SK-N-SH (cell line): ENCODE measurements around the gene KRTAP19-6. TPM values are rescaled to one million over a fixed set of nuclear protein-coding genes. Genes with fewer than 3 reads are reported as not detected.

Experiments
- CTCF ChIA-PET: fragments of 300-600, 350-600 bp; formaldehyde crosslinking; extraction: SDS; loops from one replicate; lab custom pipeline; 2021; lab: Yijun Ruan, JAX
- POLR2A ChIA-PET: fragments of 350-600 bp; sonication (Branson Sonifier 250); formaldehyde crosslinking; extraction: SDS; loops from one replicate; lab custom pipeline; 2020; ENCODE audit warnings: antibody characterized with exemption, inconsistent platforms; lab: Yijun Ruan, JAX
- DNase-seq: peaks from one replicate; pipeline ENCODE4 v3.0.0; 2012
- H2AFZ ChIP-seq: fragments of 200-600 bp; sonication (generic); 2 replicates; pipeline ENCODE4 v1.8.1; 2016; ENCODE audit warnings: antibody characterized with exemption, mild to moderate bottlenecking, low read depth
- H3F3A ChIP-seq: fragments of 200-600 bp; sonication (generic); replicated peaks from 2 replicates; pipeline ENCODE3; 2016; ENCODE audit warnings: antibody characterized with exemption, mild to moderate bottlenecking; ENCODE audit not compliant: insufficient read depth
- H3K27ac ChIP-seq, 2 experiments: fragments of 200-500 bp in 1 of 2; fragments of 200-600 bp in 1 of 2; sonication (Bioruptor generic) in 1 of 2; sonication (generic), shearing (Covaris generic) in 1 of 2; 2 replicates each; pipeline versions ENCODE4 v1.5.1 to v1.6.1; 2014 to 2016; ENCODE audit warnings: low read depth in 2 of 2, inconsistent platforms in 1 of 2, low read length in 1 of 2, mild to moderate bottlenecking in 1 of 2, mixed read lengths in 1 of 2
- H3K27me3 ChIP-seq: fragments of 200-600 bp; sonication (generic), shearing (Covaris generic); 2 replicates; pipeline ENCODE4 v1.6.1; 2016; ENCODE audit warnings: mixed run types; ENCODE audit not compliant: insufficient read depth
- H3K36me3 ChIP-seq, 2 experiments: fragments of 200-500 bp in 1 of 2; fragments of 200-600 bp in 1 of 2; sonication (Bioruptor generic) in 1 of 2; sonication (generic) in 1 of 2; replicated peaks in 1 of 2; 2 replicates each; pipeline versions ENCODE3 to v1.5.1; 2014 to 2016; ENCODE audit warnings: low read length in 1 of 2, mild to moderate bottlenecking in 1 of 2; ENCODE audit not compliant: insufficient read depth in 2 of 2, control insufficient read depth in 1 of 2
- H3K4me1 ChIP-seq, 2 experiments: fragments of 200-500 bp in 1 of 2; fragments of 200-600 bp in 1 of 2; sonication (Bioruptor generic) in 1 of 2; sonication (generic), shearing (Covaris generic) in 1 of 2; 2 replicates each; pipeline versions ENCODE4 v1.5.1 to v1.6.1; 2014 to 2016; ENCODE audit warnings: low read depth in 1 of 2, low read length in 1 of 2, mixed run types in 1 of 2; ENCODE audit not compliant: insufficient read depth in 2 of 2, control insufficient read depth in 1 of 2
- H3K4me2 ChIP-seq: fragments of 200-600 bp; sonication (generic), shearing (Covaris generic); 2 replicates; pipeline ENCODE4 v1.6.1; 2017; ENCODE audit warnings: mixed run types
- H3K4me3 ChIP-seq, 2 experiments: fragments of 200-500 bp in 1 of 2; fragments of 200-600 bp in 1 of 2; sonication (Bioruptor generic) in 1 of 2; sonication (generic), shearing (Covaris generic) in 1 of 2; 2 replicates each; pipeline versions ENCODE4 v1.5.1 to v1.8.1; 2014 to 2016; ENCODE audit warnings: low read depth in 2 of 2, inconsistent platforms in 1 of 2, low read length in 1 of 2, mild to moderate bottlenecking in 1 of 2, mixed read lengths in 1 of 2, moderate library complexity in 1 of 2
- H3K79me2 ChIP-seq: fragments of 200-600 bp; sonication (generic); 2 replicates; pipeline ENCODE4 v1.8.1; 2017; ENCODE audit warnings: mild to moderate bottlenecking; ENCODE audit not compliant: insufficient read depth
- H3K9ac ChIP-seq: fragments of 200-600 bp; sonication (generic); 2 replicates; pipeline ENCODE4 v1.6.1; 2017; ENCODE audit warnings: mixed run types
- H3K9me2 ChIP-seq: fragments of 200-600 bp; sonication (generic); 2 replicates; pipeline ENCODE4 v1.6.1; 2017; ENCODE audit warnings: mixed run types
- H3K9me3 ChIP-seq: fragments of 200-600 bp; sonication (generic); 2 replicates; pipeline ENCODE4 v1.6.1; 2017; ENCODE audit warnings: mixed run types, mild to moderate bottlenecking, moderate library complexity
- H4K20me1 ChIP-seq: fragments of 200-600 bp; sonication (generic); 2 replicates; pipeline ENCODE4 v1.6.1; 2017; ENCODE audit warnings: mild to moderate bottlenecking, mixed run types; ENCODE audit not compliant: insufficient read depth
- CHD2 ChIP-seq: fragments of 150-350 bp; IDR thresholded peaks from 2 replicates; pipeline ENCODE4 v1.6.1; 2018; ENCODE audit warnings: low read length; ENCODE audit not compliant: partially characterized antibody
- ELF1 ChIP-seq: IDR thresholded peaks from 2 replicates; pipeline ENCODE4 v1.4.0; 2012
- EP300 ChIP-seq, 2 experiments: IDR thresholded peaks; 2 replicates each; pipeline versions ENCODE4 v1.4.0 to v1.6.1; 2012; ENCODE audit warnings: borderline replicate concordance in 1 of 2, low read depth in 1 of 2, low read length in 1 of 2
- EZH2phosphoT487 ChIP-seq: fragments of 200-600 bp; sonication (generic); IDR thresholded peaks from 2 replicates; pipeline ENCODE4 v1.6.1; 2017; ENCODE audit warnings: low read depth, mixed run types, mild to moderate bottlenecking, antibody characterized with exemption, moderate library complexity, borderline replicate concordance
- FOSL2 ChIP-seq: IDR thresholded peaks from 2 replicates; pipeline ENCODE4 v1.4.0; 2012; ENCODE audit warnings: low read depth, mild to moderate bottlenecking, moderate library complexity, borderline replicate concordance
- IRF3 ChIP-seq: fragments of 150-350 bp; IDR thresholded peaks from 2 replicates; pipeline ENCODE4 v1.6.1; 2016; ENCODE audit warnings: mild to moderate bottlenecking, low read depth, low read length
- RCOR1 ChIP-seq: fragments of 150-350 bp; IDR thresholded peaks from 2 replicates; pipeline ENCODE4 v1.6.1; 2017; ENCODE audit warnings: antibody characterized with exemption, low read length
- RXRA ChIP-seq: IDR thresholded peaks from 2 replicates; pipeline ENCODE4 v1.4.0; 2012; ENCODE audit warnings: low read depth, mild to moderate bottlenecking, borderline replicate concordance
- SIN3A ChIP-seq: IDR thresholded peaks from 2 replicates; pipeline ENCODE4 v1.6.1; 2012; ENCODE audit warnings: low read depth, mild to moderate bottlenecking, low read length, moderate library complexity, borderline replicate concordance
- TAF1 ChIP-seq: IDR thresholded peaks from 2 replicates; pipeline ENCODE4 v1.6.1; 2012; ENCODE audit warnings: low read depth, mild to moderate bottlenecking, low read length, moderate library complexity, borderline replicate concordance
- TCF12 ChIP-seq: IDR thresholded peaks from 2 replicates; pipeline ENCODE4 v1.4.0; 2012
- TEAD4 ChIP-seq: IDR thresholded peaks from 2 replicates; pipeline ENCODE4 v1.4.0; 2012; ENCODE audit warnings: mild to moderate bottlenecking, borderline replicate concordance; ENCODE audit not compliant: insufficient read depth
- ZBTB33 ChIP-seq: IDR thresholded peaks from 2 replicates; pipeline ENCODE4 v1.4.0; 2012; ENCODE audit warnings: low read depth, borderline replicate concordance
- WGBS: methylation state at CpG from one replicate; pipeline ENCODE4 v1.1.6; 2017; ENCODE audit warnings: low lambda C conversion rate; 5-methylcytosine and 5-hydroxymethylcytosine counted together
- polyA plus RNA-seq, 3 experiments: library from polyadenylated mRNA; depleted of rRNA; stranded (reverse); fragments of >200 nt; gene quantifications; 2 replicates each; pipeline ENCODE4 v1.2.3, GENCODE V29; 2012
- TF ChIP-seq, protein P1 (sequence below): IDR thresholded peaks from 2 replicates; pipeline ENCODE4 v1.4.0; 2012; ENCODE audit warnings: low read depth, borderline replicate concordance

KRTAP19-6 gene
- polyA plus RNA-seq, 1 of the 3 experiments (the other 2 are of a cell fraction): not detected

DNA sequence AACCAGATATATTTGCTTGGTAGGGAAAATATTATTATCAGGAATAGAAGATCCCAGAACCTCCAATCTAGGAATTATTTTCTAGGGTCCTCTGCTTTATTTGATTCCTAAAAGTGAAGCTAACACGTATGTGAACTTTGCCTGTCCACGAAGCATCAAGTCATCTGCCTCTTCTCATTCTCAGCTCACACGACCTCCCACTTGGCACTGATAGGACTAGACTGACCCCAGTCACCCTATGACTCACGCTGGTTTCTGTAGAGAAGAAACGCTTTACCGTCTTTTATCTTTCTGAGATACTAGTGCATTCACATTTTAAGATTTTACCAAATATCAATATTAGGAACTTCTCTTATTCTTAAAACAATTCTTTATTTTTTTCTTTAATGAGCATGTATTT lies 21.4 kb upstream of the KRTAP19-6 start:
- Histone ChIP-seq H2AFZ (no peak overlapping the region), H3K79me2 (no peaks in the 10 kb centered on the region), H3K4me2 (no peak overlapping the region), H3K9me3 (no peaks in the 10 kb centered on the region), H3K9me2 (no peaks in the 10 kb centered on the region), H4K20me1 (no peaks in the 10 kb centered on the region), H3K27ac (no peak overlapping the region), H3K9ac (no peak overlapping the region), H3K27me3 (no peaks in the 10 kb centered on the region), H3K4me1 (no peaks in the 10 kb centered on the region), H3F3A (no peaks in the 10 kb centered on the region), H3K4me3 (no peak overlapping the region), H3K36me3 (no peaks in the 10 kb centered on the region)
- ChIA-PET CTCF (no interaction called here), POLR2A (no interaction called here)
- WGBS: 7% methylated on average over 6 of the region's 6 CpGs
- TF ChIP-seq EZH2phosphoT487 (no peak), CHD2 (no peak), RCOR1 (no peak), SIN3A (no peak), ELF1 (no peak), ZBTB33 (no peak), RXRA (no peak), TEAD4 (no peak), TCF12 (no peak), IRF3 (no peak), FOSL2 (no peak)
- DNase-seq: no peak

DNA sequence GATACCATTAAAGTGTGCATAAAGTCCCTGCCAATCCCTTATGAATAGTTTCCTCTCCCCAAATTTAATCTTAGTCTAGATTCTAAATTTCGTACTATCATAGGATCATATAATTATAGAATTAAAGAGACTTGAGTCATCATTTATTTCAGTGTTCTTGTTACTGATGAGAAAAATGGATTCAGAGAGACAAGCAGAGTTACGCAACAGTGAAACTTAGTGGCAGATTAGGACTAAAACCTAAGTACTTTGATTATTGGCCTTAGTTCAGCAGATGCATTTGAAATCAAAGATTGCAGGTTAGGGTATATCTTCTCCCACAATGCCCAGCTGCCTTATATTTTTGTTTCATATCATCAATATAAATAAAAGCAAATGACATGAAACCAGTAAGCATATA lies 20.3 kb upstream of the KRTAP19-6 start:
- H3K27me3 ChIP-seq: no peaks in the 10 kb centered on the region

More for the DNA sequence above, 20.3 kb upstream of the KRTAP19-6 start:
- H3K4me1 ChIP-seq: no peaks in the 10 kb centered on the region
- TF ChIP-seq RCOR1 (no peak), EP300 (IDR thresholded peaks at IDR 0.05; ENCODE audit: borderline replicate concordance in 1 of 2, low read depth in 1 of 2, low read length in 1 of 2) (no peak), TCF12 (no peak), SIN3A (no peak), TAF1 (no peak), EZH2phosphoT487 (no peak)
- TF ChIP-seq, protein P1, sequence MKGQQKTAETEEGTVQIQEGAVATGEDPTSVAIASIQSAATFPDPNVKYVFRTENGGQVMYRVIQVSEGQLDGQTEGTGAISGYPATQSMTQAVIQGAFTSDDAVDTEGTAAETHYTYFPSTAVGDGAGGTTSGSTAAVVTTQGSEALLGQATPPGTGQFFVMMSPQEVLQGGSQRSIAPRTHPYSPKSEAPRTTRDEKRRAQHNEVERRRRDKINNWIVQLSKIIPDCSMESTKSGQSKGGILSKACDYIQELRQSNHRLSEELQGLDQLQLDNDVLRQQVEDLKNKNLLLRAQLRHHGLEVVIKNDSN: no peak
- no peaks in the 10 kb centered on the region for H3K9me2 ChIP-seq
- H3K4me2 ChIP-seq: no peak overlapping the region
- H3K9ac ChIP-seq: no peak overlapping the region
- H3K36me3 ChIP-seq: no peaks in the 10 kb centered on the region
- CTCF ChIA-PET: no interaction called here
- no peaks in the 10 kb centered on the region for H4K20me1 ChIP-seq
- WGBS: 0% methylated on average over 2 of the region's 2 CpGs
- no peak for DNase-seq
- POLR2A ChIA-PET: no interaction called here
- H3K4me3 ChIP-seq: no peak overlapping the region
- no peaks in the 10 kb centered on the region for H3K9me3 ChIP-seq
- H3K27ac ChIP-seq: no peak overlapping the region
- H3F3A ChIP-seq: no peaks in the 10 kb centered on the region
- H2AFZ ChIP-seq: no peak overlapping the region
- H3K79me2 ChIP-seq: no peaks in the 10 kb centered on the region
